Stimulated activated CD4-positive, alpha-beta T cell treated with anti-CD3 and anti-CD28 coated beads, TNF-alpha, amount 100 ng/mL, for 24 hours (primary cell): Measurements from ENCODE around the gene SPHK1.

ENCODE experiments used
- DNase-seq, 3 experiments: peaks; one replicate each; pipeline ENCODE4 v3.0.0-alpha.2; 2020; ENCODE audit warnings: low read depth in 3 of 3

SPHK1 gene

DNA sequence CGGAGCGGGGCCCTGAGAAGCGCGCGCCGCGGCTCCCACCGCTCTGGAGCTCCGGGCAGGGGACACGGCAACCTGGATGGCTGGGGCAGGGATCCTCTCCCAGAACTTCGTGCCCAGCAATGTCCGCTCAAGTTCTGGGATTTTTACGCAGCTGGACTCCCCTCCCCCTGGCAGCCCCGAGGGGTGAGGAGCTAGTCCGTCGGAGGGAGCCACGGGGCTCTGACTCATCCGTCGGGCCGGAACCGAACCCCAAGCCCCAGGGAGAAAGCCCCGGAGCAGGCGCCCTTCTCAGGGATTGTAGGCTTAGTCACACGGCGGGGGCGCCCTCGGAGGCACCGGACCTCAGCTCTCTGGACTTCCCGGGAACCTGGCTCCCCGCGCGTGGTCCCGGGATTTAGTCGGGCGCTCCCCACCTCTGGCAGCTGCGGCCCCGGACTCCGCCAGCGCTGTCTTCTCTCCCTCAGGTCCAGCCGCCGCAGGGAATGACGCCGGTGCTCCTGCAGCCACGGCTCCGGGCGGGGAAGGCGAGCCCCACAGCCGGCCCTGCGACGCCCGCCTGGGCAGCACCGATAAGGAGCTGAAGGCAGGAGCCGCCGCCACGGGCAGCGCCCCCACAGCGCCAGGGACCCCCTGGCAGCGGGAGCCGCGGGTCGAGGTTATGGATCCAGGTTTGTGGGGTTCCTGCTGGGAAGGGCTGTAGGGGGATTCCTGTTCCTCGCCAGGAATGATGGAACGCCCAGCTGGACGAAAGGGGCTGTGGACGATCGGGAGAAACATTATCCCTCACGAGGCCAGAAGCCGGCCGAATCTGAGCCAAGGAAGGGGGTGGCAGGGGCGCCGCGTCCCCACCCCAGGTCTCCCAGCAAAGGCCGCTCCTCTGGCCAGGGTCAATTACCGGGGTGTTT, 830 bp downstream of the SPHK1 start:
- DNase-seq = peak in 1 of 3 experiments; percentile 38

DNA sequence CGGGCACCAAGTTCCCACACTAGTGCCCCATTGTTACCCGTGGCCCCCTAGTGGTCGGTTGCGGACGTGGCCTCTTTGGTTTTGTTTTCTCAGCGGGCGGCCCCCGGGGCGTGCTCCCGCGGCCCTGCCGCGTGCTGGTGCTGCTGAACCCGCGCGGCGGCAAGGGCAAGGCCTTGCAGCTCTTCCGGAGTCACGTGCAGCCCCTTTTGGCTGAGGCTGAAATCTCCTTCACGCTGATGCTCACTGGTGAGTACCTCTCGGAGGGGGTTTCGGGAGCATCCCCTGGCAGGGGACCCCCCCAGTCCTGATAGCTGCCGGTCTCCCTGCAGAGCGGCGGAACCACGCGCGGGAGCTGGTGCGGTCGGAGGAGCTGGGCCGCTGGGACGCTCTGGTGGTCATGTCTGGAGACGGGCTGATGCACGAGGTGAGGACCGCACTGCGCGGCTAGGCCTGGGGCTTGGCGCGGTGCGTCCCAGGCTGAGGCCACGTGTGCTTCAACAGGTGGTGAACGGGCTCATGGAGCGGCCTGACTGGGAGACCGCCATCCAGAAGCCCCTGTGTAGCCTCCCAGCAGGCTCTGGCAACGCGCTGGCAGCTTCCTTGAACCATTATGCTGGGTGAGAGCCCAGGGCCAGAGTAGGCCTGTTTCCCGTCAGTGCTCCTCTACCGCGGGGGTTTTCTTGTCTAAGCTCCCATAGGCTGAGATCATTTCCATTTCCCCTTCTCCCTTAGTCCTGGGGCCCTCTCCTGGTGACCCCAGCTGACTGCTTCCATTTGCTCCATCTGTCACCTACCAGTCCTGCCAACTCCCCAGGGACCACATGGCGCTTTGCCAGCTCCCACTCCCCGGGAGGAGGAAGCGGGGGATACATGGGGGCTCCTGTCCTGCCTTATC, 1.7 kb downstream of the SPHK1 start:
- peak; percentile 65 to 85 (median 72) for DNase-seq

DNA sequence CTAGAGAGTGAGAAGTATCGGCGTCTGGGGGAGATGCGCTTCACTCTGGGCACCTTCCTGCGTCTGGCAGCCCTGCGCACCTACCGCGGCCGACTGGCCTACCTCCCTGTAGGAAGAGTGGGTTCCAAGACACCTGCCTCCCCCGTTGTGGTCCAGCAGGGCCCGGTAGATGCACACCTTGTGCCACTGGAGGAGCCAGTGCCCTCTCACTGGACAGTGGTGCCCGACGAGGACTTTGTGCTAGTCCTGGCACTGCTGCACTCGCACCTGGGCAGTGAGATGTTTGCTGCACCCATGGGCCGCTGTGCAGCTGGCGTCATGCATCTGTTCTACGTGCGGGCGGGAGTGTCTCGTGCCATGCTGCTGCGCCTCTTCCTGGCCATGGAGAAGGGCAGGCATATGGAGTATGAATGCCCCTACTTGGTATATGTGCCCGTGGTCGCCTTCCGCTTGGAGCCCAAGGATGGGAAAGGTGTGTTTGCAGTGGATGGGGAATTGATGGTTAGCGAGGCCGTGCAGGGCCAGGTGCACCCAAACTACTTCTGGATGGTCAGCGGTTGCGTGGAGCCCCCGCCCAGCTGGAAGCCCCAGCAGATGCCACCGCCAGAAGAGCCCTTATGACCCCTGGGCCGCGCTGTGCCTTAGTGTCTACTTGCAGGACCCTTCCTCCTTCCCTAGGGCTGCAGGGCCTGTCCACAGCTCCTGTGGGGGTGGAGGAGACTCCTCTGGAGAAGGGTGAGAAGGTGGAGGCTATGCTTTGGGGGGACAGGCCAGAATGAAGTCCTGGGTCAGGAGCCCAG, 2.8 kb downstream of the SPHK1 start:
- no peak for DNase-seq

DNA sequence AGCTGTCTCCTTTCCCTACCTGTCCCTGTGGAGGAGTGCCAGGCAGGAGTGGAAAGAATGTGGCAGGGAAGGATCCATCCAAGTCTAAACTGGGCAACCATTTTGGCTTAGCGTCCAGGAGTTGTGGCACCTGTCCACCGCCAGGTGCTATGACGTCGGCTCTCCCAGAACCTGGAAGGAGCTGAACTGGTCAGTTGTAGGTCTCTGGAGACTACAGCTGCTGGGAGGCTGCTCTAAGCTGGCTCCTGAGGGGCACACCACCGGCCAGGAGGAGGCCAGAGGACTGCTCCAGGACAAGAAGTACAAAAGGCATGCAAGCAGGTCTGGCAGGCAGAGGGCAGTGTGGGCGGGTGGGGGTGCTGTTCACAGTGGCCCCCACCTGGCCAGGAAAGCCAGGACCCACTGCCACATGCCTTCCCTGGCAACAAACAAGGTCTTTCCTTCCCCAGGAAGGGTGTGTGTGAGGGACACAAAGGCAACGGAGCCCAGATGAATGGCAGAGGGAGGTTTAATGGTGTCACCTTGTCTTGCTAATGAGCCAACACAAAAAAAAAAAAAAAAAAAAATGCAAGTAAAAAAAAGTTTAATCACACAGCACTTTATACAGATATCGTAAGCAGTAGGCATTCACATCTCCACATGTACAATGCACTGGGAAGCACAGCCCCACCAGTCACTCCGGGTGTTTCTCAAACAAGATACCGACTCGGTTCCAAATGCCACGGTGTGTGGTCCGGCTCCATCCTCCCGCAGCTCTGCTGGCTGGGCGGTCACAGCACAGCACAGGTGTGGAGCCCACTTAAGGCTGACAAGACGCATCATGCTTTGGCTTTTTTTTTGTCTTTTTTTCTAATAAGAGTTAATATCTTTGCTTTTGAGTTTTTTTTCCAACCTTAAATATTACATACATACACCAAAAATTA, 4.8 kb downstream of the SPHK1 start:
- DNase-seq = no peak

DNA sequence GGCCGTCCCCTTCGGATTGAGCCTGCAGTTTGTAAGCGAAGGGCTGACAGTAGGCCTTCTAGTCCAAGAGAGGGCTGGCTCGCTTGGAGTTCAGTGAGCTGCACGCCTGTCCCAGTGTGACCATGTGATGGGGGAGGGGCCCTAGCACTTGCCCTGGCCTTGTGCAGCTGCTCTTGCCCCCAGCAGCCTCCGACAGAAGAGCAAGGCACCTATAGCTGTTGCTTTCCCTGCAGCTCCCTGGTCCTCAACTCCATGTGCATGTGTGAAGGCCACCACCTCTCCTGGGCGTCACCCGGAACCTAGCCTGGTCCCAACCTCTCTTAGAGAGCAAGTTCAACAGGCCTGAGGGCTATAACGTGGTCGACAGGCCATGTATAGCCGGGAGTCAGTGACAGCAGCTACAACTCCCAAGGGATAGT, 5.6 kb downstream of the SPHK1 start:
- no peak for DNase-seq

DNA sequence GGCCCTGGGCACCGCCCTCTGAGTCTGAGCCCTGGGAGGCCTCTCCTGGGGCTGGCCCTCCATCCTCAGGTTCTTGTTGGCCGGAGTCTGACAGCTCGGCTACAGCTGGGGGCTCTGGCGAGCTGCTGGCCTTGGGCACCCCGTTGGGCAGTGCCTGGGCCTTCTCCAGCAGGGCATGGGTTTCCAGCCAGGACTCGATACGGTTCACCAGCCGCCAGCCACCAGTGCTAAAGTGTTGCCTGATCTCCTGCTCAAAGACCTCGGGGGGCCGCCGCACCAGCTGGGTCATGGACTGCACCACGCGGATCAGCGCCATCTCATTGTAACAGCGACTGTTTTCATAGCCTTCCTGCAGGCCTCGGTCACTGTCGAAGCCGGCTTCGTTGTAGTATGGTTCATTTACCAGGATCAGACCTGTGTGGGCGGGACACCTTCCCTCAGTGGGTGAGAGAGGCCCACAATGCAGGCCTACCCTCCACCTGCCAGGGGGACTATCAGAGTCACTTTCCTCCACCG, 6.8 kb downstream of the SPHK1 start:
- DNase-seq = no peak

DNA sequence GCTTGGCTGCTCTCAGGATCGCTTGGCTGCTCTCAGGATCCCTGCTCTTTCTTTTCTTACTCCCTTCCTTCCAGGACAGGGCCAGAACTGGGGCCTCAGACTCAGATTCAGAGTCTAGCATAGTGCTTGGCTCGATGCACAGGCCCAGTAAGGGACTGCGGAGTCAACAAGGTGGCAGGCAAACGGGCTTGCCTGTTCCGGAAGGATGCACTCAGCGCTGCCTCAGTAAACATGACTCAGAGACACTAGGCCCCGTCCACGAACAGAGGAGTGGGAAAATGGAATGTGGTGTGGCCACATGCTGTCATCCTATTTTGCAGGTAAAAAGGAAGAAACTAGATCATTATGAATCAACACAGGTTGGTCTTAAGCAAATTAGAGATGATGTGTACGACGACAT, 9.8 kb downstream of the SPHK1 start:
- DNase-seq = no peak

DNA sequence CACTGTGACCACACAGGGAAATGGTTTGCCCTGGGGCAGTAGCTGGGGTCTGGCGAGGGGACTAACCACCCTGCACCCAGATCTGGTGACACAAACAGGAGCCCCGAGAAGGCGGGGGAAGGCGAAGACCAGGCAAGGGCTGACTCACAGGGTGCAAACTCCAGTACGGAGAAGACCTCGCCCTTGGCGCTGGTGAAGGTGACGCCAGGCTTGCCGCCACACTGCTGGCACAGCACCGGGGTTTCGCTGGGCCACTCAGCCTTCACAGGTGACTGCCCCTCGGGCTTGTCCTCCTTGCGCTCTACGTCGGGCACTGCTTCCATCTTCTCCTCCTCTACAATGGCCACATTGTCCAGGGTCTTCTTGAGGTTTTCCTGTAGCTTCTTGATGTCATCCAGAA, 11.6 kb downstream of the SPHK1 start:
- no peak for DNase-seq

DNA sequence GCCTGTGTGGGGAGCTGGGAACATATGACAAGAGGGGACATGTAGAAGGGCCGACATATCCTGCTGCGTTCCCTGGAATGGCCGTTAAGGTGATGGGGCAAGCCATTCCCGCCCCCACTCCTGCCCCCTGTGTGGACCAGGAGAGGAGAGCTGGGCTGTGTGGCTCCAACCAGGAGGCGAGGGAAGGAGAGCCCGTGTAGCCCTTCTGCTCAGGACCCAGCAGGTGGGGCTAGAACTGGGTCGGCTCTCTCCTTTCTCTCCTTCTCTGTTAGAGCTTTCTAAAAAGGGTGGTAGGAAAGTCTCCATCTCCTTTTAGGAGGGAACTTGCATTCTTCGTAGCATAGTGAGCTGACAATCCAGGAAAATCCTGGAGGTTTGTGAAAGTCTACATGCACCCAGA, 12.8 kb downstream of the SPHK1 start:
- no peak for DNase-seq

DNA sequence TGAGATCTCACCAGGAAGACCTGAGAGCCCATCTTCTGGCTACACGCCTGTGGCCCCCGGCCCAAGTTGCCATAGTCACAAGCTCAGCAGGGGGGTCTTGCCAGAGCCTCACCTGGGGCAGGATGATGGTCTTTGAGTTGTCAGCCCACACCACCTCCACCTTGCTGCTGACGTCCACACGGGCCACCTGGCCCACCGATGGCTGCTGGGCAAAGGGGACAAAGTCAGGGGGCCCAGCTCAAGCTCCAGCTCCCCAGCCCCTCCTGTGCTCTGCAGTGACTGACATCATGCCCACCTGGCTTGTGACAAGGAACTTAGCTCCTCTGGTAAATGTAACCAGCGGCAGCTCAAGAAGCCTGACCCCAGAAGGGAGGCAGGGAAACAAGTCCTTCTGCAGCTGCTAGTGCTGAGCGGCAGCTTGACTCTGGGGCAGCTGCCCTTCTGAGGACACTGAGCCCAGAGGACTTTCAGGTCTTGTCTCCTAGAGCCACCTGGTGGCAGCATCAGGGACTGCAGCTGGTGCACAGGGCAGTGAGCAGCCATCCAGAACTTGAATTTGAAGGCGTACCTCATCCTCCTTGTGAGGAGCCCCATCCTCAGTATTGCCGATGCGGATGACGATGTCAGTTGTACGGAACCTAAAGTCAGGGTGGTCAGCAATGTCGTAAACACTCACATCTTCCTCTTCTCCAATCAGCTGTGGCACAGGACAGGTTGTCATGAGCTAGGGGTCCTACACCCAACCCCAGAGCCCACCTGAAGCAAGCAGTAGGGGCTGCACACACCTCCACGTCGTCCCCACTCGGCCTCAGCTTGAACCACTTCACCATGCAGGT, 13.5 kb downstream of the SPHK1 start:
- DNase-seq = peak; percentile 70 to 83 (median 80)

DNA sequence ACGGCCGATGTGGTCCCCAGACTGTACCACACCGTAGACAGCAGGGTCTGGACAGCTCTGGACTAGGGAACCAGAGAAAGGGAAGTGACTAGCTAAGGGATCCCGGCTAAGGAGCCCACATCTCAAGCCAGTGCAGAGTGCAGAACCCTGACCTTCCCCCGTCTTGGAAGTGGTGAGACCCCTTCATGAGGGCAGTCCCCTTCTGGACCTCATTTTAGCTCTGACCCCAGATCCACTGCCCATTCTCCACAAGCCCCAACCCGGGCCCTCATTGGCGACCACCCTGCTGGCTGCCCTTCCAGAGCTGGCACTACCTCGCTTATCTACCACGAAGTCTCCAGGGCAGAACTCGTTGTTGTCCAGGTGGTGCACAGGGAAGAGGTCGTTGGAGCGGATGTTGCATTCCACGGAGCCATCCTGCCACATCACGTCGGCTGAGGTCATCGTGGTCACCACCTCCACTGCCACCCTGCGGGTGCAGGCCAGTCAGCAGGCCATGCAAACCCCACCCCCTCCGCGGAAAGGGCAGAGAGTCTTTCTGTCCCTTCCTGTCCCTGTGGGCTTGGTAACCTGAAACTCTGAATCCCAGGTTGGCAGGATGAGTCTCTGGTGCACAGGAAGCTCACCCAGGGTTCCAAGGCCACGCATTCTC, 14.2 kb downstream of the SPHK1 start:
- DNase-seq = no peak

DNA sequence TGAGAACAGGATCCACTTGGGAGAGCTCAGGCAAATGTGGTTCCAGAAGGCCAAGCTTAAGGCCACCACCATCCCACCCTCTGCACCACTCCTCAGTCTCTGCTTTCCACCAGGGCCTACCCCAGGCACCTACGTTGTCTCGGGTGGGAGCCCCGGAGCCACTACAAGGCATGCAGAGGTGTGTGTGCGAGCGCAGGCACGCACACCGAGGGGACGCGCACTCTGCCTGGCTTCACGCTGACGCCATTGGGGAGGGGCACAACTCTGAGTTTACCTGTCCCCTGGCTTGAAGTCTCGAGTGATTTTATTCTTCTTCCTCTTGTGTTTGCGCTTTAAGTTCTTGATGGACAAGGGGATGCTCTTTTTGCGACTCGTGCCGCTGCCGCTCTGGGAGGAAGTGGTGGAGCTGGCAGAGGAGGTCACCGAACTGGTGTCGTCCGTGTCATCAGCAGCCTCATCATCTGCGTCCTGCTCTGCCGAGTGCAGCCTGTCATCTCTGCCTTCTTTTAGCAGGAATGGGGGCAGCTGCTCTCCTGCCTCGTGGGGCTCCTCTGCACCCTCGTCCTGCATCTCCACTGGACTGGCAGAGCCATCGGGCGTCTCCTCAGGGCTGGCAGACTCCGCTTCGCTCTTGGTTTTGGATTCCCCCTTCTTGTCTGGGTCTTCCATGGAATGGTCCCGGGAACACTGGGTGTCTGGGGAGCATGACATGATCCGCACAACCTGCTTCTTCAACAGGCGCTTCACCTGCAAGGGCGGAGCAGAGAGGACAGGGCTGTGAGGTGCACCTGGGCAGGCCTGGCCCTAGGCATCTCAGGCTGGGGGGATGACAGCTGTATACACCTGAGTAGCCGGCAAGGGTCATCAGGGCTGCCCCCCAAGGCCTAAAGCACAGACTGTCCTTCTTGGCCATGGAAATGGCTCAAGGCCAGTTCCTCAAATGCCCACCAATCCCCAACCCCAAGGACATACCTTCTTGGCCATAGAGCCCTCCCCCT, 15.1 kb downstream of the SPHK1 start:
- DNase-seq = no peak

DNA sequence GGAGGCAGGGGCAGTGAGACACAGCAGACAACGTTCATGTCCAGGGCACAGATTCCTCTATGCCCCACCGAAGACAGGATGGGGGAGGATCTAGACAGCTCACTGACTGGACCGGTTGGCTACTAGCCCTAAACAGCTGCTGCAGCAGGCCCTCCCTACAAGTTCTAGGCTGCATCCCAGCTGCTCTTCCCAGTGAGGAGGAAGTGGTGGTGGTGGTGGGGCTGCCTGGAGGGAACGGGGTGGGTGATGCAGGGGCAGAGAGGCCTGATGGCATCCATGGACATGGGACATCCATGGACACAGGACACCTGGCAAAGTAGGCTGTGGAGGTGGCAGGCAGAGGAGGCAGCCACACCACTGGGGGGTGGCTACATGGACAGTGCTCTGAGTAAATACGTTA, 18.3 kb downstream of the SPHK1 start:
- DNase-seq = no peak

DNA sequence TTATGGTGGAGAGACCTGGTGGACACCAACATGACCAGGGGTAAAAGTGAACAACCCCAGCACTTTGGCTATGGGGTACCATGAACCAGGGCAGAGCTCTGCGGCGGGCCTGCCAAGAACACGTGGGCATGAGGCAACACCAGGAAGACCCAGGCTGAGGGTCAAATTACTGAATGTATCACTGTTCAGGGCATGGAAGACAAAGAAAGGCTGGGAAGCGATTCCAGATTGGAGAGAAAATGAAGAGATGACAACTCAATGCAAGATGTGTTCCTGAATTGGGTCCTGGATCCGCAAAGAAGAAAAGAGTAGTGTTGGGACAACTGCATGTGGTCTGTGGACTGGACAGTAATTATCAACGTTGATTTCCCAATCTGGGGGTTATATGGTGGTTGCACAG, 19.8 kb downstream of the SPHK1 start:
- DNase-seq = no peak

DNA sequence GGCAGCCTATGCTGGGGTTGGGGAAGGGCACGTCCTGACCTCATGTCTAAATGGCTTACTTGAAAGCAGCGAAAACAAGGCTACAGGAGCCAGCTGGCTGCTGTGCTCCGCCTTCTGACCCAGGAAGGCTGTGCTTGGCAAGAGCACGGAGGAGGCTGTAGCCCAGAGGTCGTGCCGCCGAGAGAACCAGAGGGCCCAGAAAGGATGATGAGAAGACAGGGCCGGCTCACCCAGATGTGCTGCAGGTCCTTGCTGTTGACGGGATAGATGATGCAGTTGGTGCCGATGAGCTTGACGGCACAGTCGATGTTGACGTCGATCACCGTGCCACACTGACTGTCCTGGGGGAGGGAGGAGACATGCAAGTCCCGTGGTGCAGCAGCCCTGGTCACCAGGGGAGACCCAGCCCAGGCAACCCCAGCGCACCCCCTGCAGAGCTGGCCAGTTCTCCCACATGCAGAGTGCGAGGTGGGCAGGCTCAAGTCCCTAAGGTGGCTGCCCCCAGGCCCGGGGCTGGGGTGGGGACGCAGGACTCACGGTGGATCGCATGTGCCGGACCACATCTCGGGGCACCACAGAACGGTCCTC, 20.7 kb downstream of the SPHK1 start:
- DNase-seq = no peak

DNA sequence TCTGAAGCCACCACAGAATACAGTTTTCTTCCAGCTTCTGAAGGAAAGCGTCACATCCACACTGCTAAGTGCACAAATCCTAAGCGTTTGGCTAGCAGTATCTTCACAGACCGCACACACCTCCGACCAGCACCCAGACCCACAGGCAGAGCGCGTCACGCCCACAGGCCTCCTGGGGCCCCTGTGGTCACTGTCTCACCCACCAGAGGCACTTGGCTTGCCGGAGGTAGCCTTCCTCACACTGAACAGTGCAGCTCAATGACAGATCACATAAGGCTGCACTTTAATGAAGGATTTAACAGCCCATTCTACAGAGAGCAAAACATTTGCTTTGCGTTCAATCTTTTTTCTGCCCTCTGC, 21.2 kb downstream of the SPHK1 start:
- DNase-seq = no peak

DNA sequence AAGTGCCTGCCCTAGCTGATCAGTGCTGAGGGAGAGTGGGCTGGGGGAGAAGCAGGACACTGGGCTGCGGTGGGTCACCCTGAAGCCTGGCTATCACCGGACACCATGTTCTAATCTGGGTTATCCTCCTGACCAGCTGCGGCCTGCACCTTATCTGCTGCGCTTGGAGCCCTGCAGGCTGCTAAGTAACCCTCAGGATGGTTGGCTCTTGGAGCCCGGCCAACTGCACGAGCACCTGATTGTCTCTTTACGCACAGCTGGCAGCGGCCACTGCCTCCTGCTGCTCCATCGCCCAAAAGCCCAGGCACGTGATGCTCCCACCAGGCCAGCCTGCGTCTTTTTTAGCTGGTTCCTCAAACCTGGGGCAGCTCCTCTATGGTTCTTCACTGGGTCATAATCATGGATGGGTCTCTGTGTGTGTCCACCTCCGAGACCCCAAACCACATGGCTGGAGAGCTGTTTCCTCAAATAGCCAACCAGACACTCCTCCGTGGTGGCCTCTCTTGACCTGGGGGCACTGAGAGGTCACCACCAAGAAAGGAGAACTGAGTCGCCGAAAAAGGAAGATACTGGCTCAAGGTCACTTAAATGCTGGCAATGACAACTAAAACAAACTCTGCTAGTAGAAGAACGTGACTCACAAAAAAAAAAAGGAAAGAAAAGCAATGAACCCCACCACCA, 21.7 kb downstream of the SPHK1 start:
- DNase-seq = no peak
